HEK293T (cell line): Measurements from ENCODE around the gene GMPR.

ENCODE experiments used
- ARNT ChIP-seq: fragments of 450-650 bp; IDR thresholded peaks from 2 replicates; pipeline ENCODE4 v1.6.1; 2017; ENCODE audit warnings: mild to moderate bottlenecking
- BHLHE40 ChIP-seq: fragments of 450-650 bp; IDR thresholded peaks from 2 replicates; pipeline ENCODE4 v1.6.1; 2016; ENCODE audit warnings: mild to moderate bottlenecking, moderate library complexity, borderline replicate concordance
- CTBP1 ChIP-seq: fragments of 450-650 bp; IDR thresholded peaks from 2 replicates; pipeline ENCODE4 v1.6.1; 2016; ENCODE audit warnings: borderline replicate concordance
- ELF4 ChIP-seq: fragments of 450-650 bp; IDR thresholded peaks from 2 replicates; pipeline ENCODE4 v1.6.1; 2017; ENCODE audit warnings: antibody characterized with exemption
- FOXA1 ChIP-seq: fragments of 450-650 bp; IDR thresholded peaks from 2 replicates; pipeline ENCODE4 v1.6.1; 2016; ENCODE audit warnings: mild to moderate bottlenecking
- FOXK2 ChIP-seq: fragments of 450-650 bp; IDR thresholded peaks from 2 replicates; pipeline ENCODE4 v1.6.1; 2016; ENCODE audit warnings: mild to moderate bottlenecking
- FOXM1 ChIP-seq: fragments of 450-650 bp; IDR thresholded peaks from 2 replicates; pipeline ENCODE4 v1.6.1; 2017; ENCODE audit warnings: mild to moderate bottlenecking, borderline replicate concordance
- HDGF ChIP-seq: fragments of 450-650 bp; IDR thresholded peaks from 2 replicates; pipeline ENCODE4 v1.6.1; 2017; ENCODE audit warnings: antibody characterized with exemption, borderline replicate concordance
- L3MBTL2 ChIP-seq: fragments of 450-650 bp; conservative IDR thresholded peaks from 2 replicates; pipeline ENCODE4 v1.6.1; 2016; ENCODE audit warnings: mild to moderate bottlenecking
- NFRKB ChIP-seq: fragments of 450-650 bp; IDR thresholded peaks from 2 replicates; pipeline ENCODE4 v1.6.1; 2016; ENCODE audit warnings: mild to moderate bottlenecking, moderate library complexity
- SP1 ChIP-seq: fragments of 450-650 bp; IDR thresholded peaks from 2 replicates; pipeline ENCODE4 v1.6.1; 2017
- SUZ12 ChIP-seq: fragments of 450-650 bp; IDR thresholded peaks from 2 replicates; pipeline ENCODE4 v1.6.1; 2016; ENCODE audit warnings: mild to moderate bottlenecking
- TARDBP ChIP-seq: fragments of 450-650 bp; IDR thresholded peaks from 2 replicates; pipeline ENCODE4 v1.6.1; 2016
- ZNF384 ChIP-seq: fragments of 450-650 bp; IDR thresholded peaks from 2 replicates; pipeline ENCODE4 v1.6.1; 2016

DNA sequence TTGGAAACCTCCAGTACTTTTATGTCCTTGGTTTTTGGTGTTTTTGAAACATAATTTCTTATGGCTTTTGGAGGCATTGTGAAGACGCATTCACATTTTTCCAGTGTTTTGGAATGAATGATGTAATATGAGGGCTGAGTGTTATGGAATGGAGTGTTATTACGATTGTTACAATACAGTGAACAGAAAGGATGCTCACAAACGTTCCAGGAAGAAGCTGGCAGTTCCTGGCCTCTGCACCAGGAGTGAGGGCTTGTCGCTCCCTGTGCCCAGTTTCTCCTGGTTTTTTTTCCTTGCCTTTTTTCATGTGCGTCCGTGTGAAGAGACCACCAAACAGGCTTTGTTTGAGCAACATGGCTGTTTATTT is 20.3 kb downstream of the GMPR start:
- TF ChIP-seq HDGF (no peak), FOXM1 (no peak), SUZ12 (no peak), SP1 (no peak), TARDBP (no peak), NFRKB (no peak), FOXK2 (no peak), ARNT (no peak), ELF4 (no peak), FOXA1 (no peak), CTBP1 (no peak), ZNF384 (no peak), BHLHE40 (no peak), L3MBTL2 (no peak)
